Measurements from ENCODE around the gene ZNF583.

Gene ZNF583

DNA sequence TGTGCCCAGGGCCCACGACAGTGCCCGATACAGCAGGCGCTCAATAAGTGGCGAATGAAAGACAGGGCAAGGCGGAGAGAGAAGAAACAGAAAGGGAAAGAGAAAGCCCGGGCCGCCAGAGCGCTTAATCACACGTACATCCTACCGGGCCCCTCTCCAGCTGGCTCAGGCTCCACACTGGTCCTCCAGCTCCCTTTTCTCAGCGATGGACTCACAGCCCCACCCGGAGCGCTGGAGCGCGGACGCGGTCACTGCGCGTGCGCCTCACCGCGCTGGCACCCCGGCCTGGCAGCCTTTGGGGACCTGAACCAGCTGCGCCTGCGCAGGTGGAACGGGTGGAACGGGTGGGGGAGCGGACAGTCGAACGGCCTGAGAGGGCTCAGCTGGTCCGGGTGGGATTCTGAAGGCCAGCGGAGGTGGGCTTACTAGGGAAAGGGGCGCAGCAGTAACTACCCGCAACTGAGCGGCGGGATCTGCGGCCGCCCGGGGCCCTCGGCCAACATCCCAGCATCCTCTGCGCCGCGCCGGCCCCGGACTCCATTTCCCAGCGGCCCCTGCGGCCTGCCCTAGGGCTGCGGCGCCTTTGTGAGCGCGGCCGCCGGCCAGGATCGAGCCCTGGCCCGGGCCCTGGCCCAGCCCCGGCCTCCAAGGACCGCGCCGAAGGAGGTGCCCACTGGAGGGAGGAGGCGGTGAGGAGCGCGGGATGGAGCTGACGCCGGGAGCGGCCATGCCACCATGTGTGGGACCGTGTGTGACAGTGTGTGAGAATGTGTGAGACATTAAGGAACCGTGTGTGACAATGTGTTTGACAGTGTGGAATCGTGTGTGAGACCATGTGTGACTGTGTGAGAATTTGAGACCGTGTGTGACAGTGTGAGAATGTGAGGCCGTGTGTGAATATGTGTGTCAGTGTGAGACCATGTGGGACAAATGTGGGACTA, at the start of gene ZNF583 (continued):
- peak; percentile 55 for TF ChIP-seq KLF9 (tag by site-specific recombination; IDR thresholded peaks at IDR 0.05; ENCODE audit: low read depth)
- 0 out of 2 replicates have a peak, but pooled peaks have one; percentile 17 for TF ChIP-seq ZNF600 (tag by site-specific recombination; IDR thresholded peaks at IDR 0.05)
- TF ChIP-seq ZNF623 (tag by site-specific recombination; IDR thresholded peaks at IDR 0.05) = no peak
- peak; percentile 100 for TF ChIP-seq ZNF335 (tag by site-specific recombination; conservative IDR thresholded peaks at IDR 0.05)
- peak; percentile 29; the same call in 1 of the 2 replicates for TF ChIP-seq SP2 (tag by site-specific recombination; IDR thresholded peaks at IDR 0.05)
- peak; percentile 99 for TF ChIP-seq ZBTB20 (tag by site-specific recombination; IDR thresholded peaks at IDR 0.05)
- 0 out of 2 replicates have a peak, but pooled peaks have one; percentile 32 for TF ChIP-seq ZNF24 (tag by site-specific recombination; IDR thresholded peaks at IDR 0.05)
- TF ChIP-seq ZSCAN16 (tag by site-specific recombination; IDR thresholded peaks at IDR 0.05) = no peak
- TF ChIP-seq EGR2 (tag by site-specific recombination; IDR thresholded peaks at IDR 0.05; ENCODE audit: low read depth) = no peak
- TF ChIP-seq SETDB1 (IDR thresholded peaks at IDR 0.05; ENCODE audit: insufficient read length, low read length) = no peak
- peak; percentile 66; the same call in 1 of the 2 replicates for TF ChIP-seq ZNF211 (tag by site-specific recombination; IDR thresholded peaks at IDR 0.05; ENCODE audit: low read depth)
- peak; percentile 36; the same call in 1 of the 2 replicates for TF ChIP-seq KLF8 (tag by site-specific recombination; IDR thresholded peaks at IDR 0.05)
- peak; percentile 30; the same call in 1 of the 2 replicates for TF ChIP-seq ZNF610 (tag by site-specific recombination; IDR thresholded peaks at IDR 0.05; ENCODE audit: borderline replicate concordance)
- 0 out of 2 replicates have a peak, but pooled peaks have one; percentile 9 for TF ChIP-seq ZNF114 (tag by site-specific recombination; IDR thresholded peaks at IDR 0.05)
- TF ChIP-seq, protein P1, sequence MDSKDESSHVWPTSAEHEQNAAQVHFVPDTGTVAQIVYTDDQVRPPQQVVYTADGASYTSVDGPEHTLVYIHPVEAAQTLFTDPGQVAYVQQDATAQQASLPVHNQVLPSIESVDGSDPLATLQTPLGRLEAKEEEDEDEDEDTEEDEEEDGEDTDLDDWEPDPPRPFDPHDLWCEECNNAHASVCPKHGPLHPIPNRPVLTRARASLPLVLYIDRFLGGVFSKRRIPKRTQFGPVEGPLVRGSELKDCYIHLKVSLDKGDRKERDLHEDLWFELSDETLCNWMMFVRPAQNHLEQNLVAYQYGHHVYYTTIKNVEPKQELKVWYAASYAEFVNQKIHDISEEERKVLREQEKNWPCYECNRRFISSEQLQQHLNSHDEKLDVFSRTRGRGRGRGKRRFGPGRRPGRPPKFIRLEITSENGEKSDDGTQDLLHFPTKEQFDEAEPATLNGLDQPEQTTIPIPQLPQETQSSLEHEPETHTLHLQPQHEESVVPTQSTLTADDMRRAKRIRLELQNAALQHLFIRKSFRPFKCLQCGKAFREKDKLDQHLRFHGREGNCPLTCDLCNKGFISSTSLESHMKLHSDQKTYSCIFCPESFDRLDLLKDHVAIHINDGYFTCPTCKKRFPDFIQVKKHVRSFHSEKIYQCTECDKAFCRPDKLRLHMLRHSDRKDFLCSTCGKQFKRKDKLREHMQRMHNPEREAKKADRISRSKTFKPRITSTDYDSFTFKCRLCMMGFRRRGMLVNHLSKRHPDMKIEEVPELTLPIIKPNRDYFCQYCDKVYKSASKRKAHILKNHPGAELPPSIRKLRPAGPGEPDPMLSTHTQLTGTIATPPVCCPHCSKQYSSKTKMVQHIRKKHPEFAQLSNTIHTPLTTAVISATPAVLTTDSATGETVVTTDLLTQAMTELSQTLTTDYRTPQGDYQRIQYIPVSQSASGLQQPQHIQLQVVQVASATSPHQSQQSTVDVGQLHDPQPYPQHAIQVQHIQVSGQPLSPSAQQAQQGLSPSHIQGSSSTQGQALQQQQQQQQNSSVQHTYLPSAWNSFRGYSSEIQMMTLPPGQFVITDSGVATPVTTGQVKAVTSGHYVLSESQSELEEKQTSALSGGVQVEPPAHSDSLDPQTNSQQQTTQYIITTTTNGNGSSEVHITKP (tag by site-specific recombination; IDR thresholded peaks at IDR 0.05) = 0 out of 2 replicates have a peak, but pooled peaks have one; percentile 14
- TF ChIP-seq, protein P2, sequence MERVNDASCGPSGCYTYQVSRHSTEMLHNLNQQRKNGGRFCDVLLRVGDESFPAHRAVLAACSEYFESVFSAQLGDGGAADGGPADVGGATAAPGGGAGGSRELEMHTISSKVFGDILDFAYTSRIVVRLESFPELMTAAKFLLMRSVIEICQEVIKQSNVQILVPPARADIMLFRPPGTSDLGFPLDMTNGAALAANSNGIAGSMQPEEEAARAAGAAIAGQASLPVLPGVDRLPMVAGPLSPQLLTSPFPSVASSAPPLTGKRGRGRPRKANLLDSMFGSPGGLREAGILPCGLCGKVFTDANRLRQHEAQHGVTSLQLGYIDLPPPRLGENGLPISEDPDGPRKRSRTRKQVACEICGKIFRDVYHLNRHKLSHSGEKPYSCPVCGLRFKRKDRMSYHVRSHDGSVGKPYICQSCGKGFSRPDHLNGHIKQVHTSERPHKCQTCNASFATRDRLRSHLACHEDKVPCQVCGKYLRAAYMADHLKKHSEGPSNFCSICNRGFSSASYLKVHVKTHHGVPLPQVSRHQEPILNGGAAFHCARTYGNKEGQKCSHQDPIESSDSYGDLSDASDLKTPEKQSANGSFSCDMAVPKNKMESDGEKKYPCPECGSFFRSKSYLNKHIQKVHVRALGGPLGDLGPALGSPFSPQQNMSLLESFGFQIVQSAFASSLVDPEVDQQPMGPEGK (tag by site-specific recombination; IDR thresholded peaks at IDR 0.05) = peak; percentile 52
- peak; percentile 66; the same call in 1 of the 2 replicates for TF ChIP-seq ZNF785 (tag by site-specific recombination; IDR thresholded peaks at IDR 0.05)
- TF ChIP-seq ZNF416 (tag by site-specific recombination; IDR thresholded peaks at IDR 0.05) = peak; percentile 39; the same call in 1 of the 2 replicates
- TF ChIP-seq, protein P3, sequence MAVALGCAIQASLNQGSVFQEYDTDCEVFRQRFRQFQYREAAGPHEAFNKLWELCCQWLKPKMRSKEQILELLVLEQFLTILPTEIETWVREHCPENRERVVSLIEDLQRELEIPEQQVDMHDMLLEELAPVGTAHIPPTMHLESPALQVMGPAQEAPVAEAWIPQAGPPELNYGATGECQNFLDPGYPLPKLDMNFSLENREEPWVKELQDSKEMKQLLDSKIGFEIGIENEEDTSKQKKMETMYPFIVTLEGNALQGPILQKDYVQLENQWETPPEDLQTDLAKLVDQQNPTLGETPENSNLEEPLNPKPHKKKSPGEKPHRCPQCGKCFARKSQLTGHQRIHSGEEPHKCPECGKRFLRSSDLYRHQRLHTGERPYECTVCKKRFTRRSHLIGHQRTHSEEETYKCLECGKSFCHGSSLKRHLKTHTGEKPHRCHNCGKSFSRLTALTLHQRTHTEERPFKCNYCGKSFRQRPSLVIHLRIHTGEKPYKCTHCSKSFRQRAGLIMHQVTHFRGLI (tag by site-specific recombination; IDR thresholded peaks at IDR 0.05) = 0 out of 2 replicates have a peak, but pooled peaks have one; percentile 28
- peak; percentile 75 for TF ChIP-seq MZF1 (tag by site-specific recombination; IDR thresholded peaks at IDR 0.05; ENCODE audit: borderline replicate concordance)
- TF ChIP-seq GLIS2 (tag by site-specific recombination; IDR thresholded peaks at IDR 0.05) = peak; percentile 51; the same call in 1 of the 2 replicates
- TF ChIP-seq ZNF10 (tag by site-specific recombination; IDR thresholded peaks at IDR 0.05) = peak; percentile 24; the same call in 1 of the 2 replicates
- no peak for TF ChIP-seq ZNF266 (tag by site-specific recombination; IDR thresholded peaks at IDR 0.05; ENCODE audit: low read depth)
- 0 out of 2 replicates have a peak, but pooled peaks have one; percentile 64 for TF ChIP-seq SCRT2 (tag by site-specific recombination; IDR thresholded peaks at IDR 0.05)
- TF ChIP-seq, protein P4, sequence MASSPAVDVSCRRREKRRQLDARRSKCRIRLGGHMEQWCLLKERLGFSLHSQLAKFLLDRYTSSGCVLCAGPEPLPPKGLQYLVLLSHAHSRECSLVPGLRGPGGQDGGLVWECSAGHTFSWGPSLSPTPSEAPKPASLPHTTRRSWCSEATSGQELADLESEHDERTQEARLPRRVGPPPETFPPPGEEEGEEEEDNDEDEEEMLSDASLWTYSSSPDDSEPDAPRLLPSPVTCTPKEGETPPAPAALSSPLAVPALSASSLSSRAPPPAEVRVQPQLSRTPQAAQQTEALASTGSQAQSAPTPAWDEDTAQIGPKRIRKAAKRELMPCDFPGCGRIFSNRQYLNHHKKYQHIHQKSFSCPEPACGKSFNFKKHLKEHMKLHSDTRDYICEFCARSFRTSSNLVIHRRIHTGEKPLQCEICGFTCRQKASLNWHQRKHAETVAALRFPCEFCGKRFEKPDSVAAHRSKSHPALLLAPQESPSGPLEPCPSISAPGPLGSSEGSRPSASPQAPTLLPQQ (tag by site-specific recombination; IDR thresholded peaks at IDR 0.05) = peak; percentile 55; the same call in 1 of the 2 replicates
- TF ChIP-seq ZNF76 (tag by site-specific recombination; IDR thresholded peaks at IDR 0.05; ENCODE audit: borderline replicate concordance, low read depth) = peak; percentile 97
- 0 out of 2 replicates have a peak, but pooled peaks have one; percentile 10 for TF ChIP-seq ZNF629 (tag by site-specific recombination; IDR thresholded peaks at IDR 0.05)
- TF ChIP-seq, protein P5, sequence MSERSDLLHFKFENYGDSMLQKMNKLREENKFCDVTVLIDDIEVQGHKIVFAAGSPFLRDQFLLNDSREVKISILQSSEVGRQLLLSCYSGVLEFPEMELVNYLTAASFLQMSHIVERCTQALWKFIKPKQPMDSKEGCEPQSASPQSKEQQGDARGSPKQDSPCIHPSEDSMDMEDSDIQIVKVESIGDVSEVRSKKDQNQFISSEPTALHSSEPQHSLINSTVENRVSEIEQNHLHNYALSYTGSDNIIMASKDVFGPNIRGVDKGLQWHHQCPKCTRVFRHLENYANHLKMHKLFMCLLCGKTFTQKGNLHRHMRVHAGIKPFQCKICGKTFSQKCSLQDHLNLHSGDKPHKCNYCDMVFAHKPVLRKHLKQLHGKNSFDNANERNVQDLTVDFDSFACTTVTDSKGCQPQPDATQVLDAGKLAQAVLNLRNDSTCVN (tag by site-specific recombination; optimal IDR thresholded peaks at IDR 0.05) = peak; percentile 90
- TF ChIP-seq ZNF501 (tag by site-specific recombination; IDR thresholded peaks at IDR 0.05) = peak; percentile 49; the same call in 1 of the 2 replicates

Data from HEK293 (cell line).